GM12892 (cell line): ENCODE measurements around the gene PLXNB3.

Experiments used
- POLR2A ChIP-seq: IDR thresholded peaks from 2 replicates; pipeline ENCODE4 v1.6.1; 2011; ENCODE audit warnings: low read depth, low read length, control low read depth
- POLR2AphosphoS5 ChIP-seq: IDR thresholded peaks from 2 replicates; pipeline ENCODE4 v1.6.1; 2011; ENCODE audit warnings: low read depth, low read length, control low read depth
- TAF1 ChIP-seq: IDR thresholded peaks from 2 replicates; pipeline ENCODE4 v1.6.1; 2011; ENCODE audit warnings: low read depth, mild to moderate bottlenecking, control low read depth, low read length, borderline replicate concordance

GRCh38 chrX:153773218-153773611 is 9.2 kb downstream of the PLXNB3 start:
- no peak for TF ChIP-seq TAF1
- TF ChIP-seq POLR2A: no peak
- no peak for TF ChIP-seq POLR2AphosphoS5
